Measurements from ENCODE around the gene TEX261.
A peak's percentile ranks its signal among the peaks of the same experiment; 100 is the strongest.

The TEX261 gene

DNA sequence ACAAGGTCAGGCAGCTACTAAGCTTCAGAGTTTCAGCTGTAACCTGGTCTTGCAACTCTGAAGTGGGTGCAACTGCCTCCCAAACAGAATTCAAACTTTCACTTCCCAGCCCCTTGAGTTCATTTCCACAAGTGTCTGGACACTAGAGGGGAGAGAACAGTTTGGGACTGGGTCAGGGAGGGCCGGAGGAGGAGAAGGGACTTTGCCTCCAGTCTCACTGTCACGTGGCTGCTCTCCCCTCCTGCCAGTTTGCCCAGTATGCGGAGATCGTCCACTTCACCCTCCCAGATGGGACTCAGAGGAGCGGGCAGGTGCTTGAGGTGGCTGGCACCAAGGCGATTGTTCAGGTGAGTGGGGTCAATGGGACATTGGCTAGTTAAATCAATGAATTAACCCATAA lies 36.9 kb downstream of the TEX261 start:
- TF ChIP-seq, protein P1, sequence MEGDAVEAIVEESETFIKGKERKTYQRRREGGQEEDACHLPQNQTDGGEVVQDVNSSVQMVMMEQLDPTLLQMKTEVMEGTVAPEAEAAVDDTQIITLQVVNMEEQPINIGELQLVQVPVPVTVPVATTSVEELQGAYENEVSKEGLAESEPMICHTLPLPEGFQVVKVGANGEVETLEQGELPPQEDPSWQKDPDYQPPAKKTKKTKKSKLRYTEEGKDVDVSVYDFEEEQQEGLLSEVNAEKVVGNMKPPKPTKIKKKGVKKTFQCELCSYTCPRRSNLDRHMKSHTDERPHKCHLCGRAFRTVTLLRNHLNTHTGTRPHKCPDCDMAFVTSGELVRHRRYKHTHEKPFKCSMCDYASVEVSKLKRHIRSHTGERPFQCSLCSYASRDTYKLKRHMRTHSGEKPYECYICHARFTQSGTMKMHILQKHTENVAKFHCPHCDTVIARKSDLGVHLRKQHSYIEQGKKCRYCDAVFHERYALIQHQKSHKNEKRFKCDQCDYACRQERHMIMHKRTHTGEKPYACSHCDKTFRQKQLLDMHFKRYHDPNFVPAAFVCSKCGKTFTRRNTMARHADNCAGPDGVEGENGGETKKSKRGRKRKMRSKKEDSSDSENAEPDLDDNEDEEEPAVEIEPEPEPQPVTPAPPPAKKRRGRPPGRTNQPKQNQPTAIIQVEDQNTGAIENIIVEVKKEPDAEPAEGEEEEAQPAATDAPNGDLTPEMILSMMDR (IDR thresholded peaks at IDR 0.05; ENCODE audit: extremely low read depth, insufficient read depth, missing control alignments) = no peak
- no peak for DNase-seq (ENCODE audit: low spot score)
- in situ Hi-C loops (cut with MboI; ENCODE audit: low pct_unique_long_range_greater_than_20kb, low sequenced_read_pairs, unreplicated experiment) = no loop called here

DNA sequence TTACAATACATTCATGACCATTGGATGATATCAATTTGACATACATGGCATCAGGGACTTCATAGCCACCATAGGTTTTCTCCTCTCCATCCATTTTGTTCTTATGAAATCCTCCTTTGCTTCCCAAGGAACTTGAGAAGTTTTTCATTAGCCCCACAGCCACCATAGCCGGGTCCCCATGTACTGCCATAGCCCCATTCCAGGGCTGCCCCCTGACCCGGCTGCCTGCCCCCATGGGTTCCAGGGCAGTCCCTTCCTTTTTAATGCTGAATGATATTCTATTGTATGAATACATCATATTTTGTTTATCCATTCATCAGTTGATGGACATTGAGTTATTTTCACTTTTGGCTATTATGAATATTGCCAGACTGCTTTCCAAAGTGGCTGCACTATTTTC lies 38.5 kb downstream of the TEX261 start:
- in situ Hi-C loops (cut with MboI; ENCODE audit: low pct_unique_long_range_greater_than_20kb, low sequenced_read_pairs, unreplicated experiment) = no loop called here

DNA sequence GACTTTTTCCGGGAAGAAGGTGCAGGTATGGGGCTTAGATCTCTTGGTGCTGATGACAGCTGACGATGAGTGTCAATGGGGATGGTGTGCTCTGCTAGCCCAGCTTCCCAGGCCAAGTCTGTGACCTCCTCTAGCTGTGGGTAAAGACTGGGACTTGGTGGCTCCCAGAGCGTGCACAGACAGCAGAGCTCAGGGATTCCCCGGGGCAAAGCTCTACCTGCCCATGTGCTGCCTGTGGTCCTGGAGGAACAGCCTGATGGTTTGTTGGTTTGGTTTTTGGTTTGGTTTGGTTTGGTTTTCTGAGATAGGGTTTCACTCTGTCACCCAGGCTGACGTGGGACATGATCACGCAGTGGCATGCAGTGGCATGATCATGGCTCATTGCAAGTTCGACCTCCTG lies 39.8 kb downstream of the TEX261 start:
- no peak for DNase-seq (ENCODE audit: low spot score)
- in situ Hi-C loops (cut with MboI; ENCODE audit: low pct_unique_long_range_greater_than_20kb, low sequenced_read_pairs, unreplicated experiment) = no loop called here
- TF ChIP-seq, protein P1 (IDR thresholded peaks at IDR 0.05; ENCODE audit: extremely low read depth, insufficient read depth, missing control alignments) = no peak

More for the DNA sequence above, 38.5 kb downstream of the TEX261 start:
- TF ChIP-seq, protein P1 (IDR thresholded peaks at IDR 0.05; ENCODE audit: extremely low read depth, insufficient read depth, missing control alignments) = no peak
- DNase-seq (ENCODE audit: low spot score) = no peak

DNA sequence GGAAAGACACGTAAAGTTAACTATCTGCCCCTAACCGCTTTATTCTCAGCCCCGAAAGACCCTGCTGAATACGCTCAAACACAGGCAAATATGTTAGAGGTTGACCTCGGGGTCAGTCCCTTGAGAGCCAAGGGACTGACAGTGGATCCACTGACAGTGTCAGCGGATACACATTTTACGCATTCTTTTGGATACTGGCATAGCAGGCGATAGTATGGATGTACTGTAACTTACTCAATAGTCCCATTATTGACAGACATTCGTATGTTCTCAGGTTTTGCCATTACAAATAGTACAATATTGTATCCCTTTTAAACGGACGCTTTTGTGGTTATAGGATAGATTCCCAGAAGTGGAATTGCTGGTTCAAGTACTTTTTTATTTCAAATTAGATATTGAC lies 45.6 kb downstream of the TEX261 start:
- no peak for DNase-seq (ENCODE audit: low spot score)
- TF ChIP-seq, protein P1 (IDR thresholded peaks at IDR 0.05; ENCODE audit: extremely low read depth, insufficient read depth, missing control alignments) = no peak
- in situ Hi-C loops (cut with MboI; ENCODE audit: low pct_unique_long_range_greater_than_20kb, low sequenced_read_pairs, unreplicated experiment) = no loop called here

DNA sequence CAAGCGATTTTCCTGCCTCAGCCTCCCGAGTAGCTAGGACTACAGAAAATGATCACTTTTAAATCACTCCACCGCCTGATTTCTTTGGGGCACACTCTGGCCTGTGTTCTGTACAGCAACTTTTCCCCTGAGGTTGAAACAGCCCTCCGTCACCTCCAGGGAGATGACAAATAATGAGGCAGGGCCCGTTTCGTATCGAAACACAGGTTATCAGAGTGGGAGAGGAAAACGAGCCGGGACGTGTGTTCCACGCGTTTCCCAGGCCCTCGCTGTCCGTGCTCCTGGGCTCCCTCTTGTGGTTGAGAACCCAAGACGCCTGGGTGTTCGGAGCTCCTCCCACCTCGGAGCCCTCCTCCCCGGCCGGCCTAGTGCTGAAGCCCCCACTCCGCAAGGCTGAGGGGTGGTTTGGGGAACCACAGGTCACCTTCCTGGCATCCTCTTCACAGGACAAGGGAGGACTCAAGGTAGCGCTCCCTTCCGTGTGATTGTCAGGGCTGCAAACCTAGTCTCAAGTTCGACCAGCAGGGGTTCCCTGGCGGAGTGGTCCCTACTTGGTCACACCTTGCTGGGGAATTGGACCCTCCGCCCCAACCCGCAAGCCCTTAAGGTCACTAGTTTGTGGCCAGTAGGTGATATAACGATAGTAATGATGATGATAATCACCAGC lies 46.2 kb downstream of the TEX261 start:
- TF ChIP-seq, protein P1 (IDR thresholded peaks at IDR 0.05; ENCODE audit: extremely low read depth, insufficient read depth, missing control alignments) = peak; percentile 81
- in situ Hi-C loops (cut with MboI; ENCODE audit: low pct_unique_long_range_greater_than_20kb, low sequenced_read_pairs, unreplicated experiment) = no loop called here
- peak; percentile 83 for DNase-seq (ENCODE audit: low spot score)

DNA sequence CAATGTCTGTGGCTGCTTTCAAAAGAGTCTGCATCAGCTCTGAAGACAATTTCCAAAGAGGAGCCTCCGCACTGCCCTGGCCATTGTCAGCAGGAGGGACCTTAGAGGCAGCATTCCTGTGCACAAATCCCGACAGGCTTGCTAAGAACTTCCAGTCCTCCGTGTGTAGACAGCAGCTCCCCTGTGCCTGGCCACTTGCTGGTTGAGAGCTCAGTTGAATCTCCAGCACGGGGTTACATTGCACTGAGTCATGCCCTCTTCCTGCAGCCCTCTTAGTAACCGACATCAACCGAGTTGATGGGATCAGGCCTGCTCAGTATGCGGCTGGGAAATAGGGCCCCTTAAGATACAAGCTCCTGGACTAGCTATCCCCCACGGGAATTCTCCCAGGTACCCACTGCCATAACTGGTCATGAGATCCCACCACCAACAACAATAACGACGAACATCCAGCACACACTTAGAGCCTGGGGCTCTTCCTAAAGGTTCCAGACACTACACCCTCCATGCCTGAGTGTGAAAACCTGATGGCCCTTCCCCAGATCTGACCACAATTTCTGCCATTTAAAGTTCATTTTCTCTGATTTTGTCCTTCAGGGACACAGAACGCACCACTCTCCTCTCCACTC lies 47.0 kb downstream of the TEX261 start:
- TF ChIP-seq, protein P1 (IDR thresholded peaks at IDR 0.05; ENCODE audit: extremely low read depth, insufficient read depth, missing control alignments) = no peak
- DNase-seq (ENCODE audit: low spot score) = no peak
- in situ Hi-C loops (cut with MboI; ENCODE audit: low pct_unique_long_range_greater_than_20kb, low sequenced_read_pairs, unreplicated experiment) = no loop called here

All from GM13977 (cell line).